GM12892 (cell line): Measurements from ENCODE around the gene TK2.
"Not testable (repeated sequence)": the region's sequence is repeated elsewhere in the genome, so short reads cannot be mapped to it uniquely, and the experiment has no call there.

Experiments used
- POLR2A ChIP-seq: IDR thresholded peaks from 2 replicates; pipeline ENCODE4 v1.6.1; 2011; ENCODE audit warnings: low read depth, low read length, control low read depth
- POLR2AphosphoS5 ChIP-seq: IDR thresholded peaks from 2 replicates; pipeline ENCODE4 v1.6.1; 2011; ENCODE audit warnings: low read depth, low read length, control low read depth

- TF ChIP-seq POLR2A, POLR2AphosphoS5: not testable (repeated sequence)
These were observed 83.3 kb downstream of the TK2 start for GRCh38 chr16:66466636-66467035.
